ENCODE data around the gene NFE2L3.
"Not testable (repeated sequence)": the region's sequence is repeated elsewhere in the genome, so short reads cannot be mapped to it uniquely, and the experiment has no call there.

The NFE2L3 gene

DNA sequence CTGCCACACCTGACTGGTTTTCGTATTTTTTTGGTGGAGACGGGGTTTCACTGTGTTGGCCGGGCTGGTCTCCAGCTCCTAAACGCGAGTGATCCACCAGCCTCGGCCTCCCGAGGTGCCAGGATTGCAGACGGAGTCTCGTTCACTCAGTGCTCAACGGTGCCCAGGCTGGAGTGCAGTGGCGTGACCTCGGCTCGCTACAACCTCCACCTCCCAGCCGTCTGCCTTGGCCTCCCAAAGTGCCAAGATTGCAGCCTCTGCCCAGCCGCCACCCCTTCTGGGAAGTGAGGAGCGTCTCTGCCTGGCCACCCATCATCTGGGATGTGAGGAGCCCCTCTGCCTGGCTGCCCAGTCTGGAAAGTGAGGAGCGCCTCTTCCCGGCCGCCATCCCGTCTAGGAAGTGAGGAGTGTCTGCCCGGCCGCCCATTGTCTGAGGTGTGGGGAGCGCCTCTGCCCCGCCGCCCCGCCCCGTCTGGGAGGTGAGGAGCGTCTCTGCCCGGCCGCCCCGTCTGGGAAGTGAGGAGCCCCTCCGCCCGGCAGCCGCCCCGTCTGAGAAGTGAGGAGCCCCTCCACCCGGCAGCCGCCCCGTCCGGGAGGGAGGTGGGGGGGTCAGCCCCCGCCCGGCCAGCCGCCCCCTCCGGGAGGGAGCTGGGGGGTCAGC, 4.2 kb upstream of the NFE2L3 start:
- not testable (repeated sequence) for DNase-seq

GRCh38 chr7:26148307-26148700, 3.7 kb upstream of the NFE2L3 start:
- not testable (repeated sequence) for DNase-seq

DNA sequence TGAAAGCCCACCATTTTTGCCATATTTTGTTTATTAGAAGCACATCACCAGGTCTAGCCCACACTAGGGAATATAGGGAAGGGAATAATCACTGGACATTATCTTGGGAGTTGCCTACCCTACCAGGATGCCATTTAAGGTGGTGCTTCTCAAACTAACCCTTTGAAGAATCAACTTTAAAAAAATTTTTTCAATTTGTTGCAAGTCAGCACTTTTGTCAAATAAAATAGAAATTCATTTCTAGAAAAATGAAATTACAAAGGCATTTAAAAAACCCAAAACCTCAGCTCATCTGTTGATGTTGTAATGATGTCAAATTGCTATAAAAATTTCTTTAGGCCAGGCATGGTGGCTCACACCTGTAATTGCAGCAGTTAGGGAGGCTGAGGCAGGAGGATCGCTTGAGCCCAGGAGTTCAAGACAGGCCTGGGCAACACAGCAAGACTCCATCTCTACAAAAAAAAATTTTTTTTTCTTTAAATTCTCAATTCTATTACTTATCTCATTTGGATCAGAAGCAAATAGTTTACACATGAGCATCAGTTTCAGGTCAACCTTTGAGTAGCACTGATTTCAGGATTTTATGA, 2.5 kb upstream of the NFE2L3 start:
- DNase-seq: no peak

DNA sequence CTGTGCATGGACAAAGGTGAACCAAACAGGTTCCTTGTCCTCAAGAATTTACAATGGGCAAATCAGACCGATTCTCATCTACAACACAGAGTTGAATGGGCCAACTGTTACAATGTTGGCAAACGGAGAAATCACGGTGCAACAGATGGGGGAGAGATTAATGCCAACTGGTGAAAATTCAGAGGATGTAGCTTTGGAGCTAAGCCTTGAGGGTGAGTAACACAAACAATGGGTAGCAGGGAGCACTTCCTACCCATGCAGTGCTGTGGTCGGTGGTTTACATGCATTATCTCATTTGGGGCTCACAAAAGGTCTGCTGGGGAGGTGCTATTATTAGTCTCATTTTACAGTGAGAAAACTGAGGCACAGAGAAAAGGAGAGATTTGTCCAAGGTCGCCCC, 902 bp upstream of the NFE2L3 start:
- peak in 1 of 2 donors; percentile 3 for DNase-seq

DNA sequence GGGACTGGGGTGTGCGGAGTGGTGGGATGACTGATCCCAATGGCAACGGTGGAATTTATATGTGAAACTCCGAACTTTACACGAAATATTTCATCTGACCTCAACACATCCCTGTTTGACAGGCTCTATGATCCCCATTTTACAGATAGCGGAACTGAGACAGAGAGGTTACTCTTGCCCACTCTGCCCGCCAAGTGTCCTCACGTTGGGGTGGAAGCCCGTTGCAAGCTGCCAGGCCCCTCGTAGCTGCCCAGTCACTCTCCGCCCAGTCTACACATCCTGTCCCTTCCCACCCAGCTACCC, 397 bp upstream of the NFE2L3 start:
- DNase-seq: no peak

DNA sequence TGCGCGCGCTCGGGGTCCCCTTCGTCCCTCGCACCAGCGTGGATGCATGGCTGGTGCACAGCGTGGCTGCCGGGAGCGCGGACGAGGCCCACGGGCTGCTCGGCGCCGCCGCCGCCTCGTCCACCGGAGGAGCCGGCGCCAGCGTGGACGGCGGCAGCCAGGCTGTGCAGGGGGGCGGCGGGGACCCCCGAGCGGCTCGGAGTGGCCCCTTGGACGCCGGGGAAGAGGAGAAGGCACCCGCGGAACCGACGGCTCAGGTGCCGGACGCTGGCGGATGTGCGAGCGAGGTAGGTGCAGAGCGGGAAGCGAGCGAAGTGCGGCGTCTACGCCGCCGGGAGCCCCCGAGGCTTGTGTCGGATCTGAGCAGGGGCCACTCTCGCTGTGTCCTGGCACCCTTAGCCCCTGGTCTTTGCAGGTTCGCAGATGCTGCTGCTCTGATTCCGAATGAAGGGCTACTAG, 813 bp downstream of the NFE2L3 start:
- DNase-seq: not testable (repeated sequence)

DNA sequence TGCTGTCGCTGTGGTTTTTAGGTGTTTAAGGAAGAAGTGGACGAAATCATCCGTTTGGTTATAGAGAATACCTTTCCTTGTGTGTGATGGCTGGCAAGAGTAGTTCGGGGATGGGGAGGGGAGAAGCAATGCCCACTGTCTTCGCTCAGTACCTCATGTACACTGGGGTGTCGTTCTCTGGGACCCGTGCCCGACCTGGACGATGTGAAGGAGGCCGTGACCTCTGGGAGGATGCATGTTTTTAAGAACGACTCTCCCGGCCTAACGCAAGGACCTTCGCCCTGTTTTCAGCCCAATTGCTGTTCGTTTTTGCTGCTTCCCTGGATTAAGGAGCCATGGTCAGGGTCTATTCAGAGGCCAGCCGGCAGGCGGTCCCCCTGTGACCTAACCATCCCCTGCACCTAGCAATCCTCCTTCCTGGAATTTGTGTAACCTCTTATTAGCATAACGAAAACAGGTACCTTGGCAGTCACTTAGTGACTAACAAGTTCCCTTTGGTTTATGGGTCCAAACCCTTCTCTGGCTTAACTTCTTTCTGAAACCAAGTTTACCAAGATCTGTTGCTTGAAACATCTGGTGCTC, 1.3 kb downstream of the NFE2L3 start:
- DNase-seq: no peak

DNA sequence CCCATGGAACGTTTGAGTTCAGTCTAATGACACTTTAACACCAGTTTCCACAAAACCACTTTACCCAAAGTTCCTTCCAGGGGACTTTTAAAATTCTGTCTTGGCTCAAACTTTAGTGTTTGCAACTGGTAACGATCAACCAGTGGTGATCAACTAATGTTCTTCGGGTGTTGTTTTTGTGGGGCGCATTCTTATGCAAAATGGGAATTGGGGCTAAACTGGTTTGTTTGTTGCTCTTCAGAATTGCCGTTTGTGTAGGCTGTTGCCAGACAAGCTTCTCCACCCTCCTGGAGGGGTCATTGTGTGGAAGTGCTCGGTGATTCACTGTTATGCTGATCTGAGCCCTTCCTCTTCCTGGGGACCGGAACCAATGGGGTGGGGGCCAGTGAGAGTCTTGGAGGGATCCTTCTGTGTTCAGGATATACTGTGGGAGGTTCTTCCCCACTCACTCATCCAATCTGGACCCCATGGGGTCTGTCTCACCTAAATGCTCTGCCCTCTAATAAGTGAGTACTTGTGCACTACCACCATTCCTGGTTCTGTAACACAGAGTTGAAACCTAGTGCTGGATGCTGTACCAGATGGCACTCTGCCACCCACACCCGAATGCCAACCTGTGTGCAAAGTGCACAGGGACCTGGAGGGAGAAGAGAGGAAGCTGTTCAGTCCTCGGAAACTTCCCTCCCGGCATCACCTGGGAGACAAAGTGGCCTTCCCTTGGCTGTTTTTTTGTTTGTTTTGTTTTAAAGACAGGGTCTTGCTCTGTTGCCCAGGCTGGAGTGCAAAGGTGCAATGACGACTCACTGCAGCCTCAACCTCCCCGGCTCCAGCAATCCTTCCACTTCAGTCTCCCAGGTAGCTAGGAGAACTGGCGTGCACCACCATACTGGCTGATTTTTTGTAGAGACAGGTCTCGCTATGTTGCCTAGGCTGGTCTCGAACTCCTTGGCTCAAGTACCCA, 2.1 kb downstream of the NFE2L3 start:
- no peak for DNase-seq

- no peak for DNase-seq
These were observed 3.8 kb downstream of the NFE2L3 start for GRCh38 chr7:26155531-26156375.

- no peak for DNase-seq
These were observed 4.7 kb downstream of the NFE2L3 start for GRCh38 chr7:26156451-26157420.

DNA sequence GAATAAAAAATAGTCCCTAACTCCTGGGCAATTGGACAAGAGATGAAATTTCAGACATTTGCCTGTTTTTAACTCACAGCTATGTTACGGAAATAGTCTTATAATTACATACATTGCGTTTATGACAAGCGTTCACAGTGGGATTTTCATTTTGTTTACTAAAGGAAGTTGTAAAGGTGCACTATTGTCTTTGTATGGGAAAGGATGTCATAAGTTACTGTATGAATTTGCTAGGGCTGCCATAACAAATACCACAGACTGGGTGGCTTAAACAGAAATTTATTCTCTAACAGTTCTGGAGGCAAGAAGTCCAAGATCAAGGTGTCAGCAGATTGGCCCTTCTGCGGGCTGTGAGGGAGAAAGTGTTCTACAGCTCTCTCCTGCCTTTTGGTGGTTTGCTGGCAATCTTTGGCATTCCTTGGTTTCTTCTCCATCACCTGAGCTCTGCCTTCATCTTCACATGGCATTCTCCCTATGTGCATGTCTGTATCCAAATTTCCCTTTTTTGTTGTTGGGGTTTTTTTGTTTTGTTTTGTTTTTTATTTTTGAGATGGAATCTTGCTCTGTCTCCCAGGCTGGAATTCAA, 5.6 kb downstream of the NFE2L3 start:
- DNase-seq: no peak

DNA sequence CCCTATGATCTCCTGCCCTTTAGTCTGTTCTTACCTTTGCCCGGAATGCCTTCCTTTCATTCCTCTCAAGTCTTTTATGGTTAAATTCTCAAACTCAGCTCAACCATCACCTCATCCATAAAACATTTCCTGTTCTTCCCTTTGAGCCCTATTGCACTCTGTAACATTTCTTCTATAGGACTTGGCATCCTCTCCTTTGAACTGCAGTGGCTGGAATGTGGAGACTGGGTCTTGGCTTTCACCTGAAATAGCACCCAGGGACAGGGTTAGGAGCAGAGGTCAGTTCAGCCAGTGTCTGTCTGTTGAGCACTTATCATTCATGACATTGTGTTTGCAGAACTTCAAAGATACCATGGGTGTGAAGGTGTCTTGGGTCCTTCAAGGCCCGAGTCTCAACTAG, 7.2 kb downstream of the NFE2L3 start:
- DNase-seq: no peak

GRCh38 chr7:26160896-26161295, 8.9 kb downstream of the NFE2L3 start:
- no peak for DNase-seq

GRCh38 chr7:26162431-26162830, 10.4 kb downstream of the NFE2L3 start:
- DNase-seq: no peak

DNA sequence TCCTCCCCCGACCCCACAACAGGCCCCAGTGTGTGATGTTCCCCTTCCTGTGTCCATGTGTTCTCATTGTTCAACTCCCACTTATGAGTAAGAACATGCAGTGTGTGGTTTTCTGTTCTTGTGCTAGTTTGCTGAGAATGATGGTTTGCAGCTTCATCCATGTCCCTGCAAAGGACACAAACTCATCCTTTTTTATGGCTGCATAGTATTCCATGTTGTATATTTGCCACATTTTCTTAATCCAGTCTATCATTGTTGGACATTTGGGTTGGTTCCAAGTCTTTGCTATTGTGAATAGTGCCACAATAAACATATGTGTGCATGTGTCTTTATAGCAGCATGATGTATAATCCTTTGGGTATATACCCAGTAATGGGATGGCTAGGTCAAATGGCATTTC, 11.8 kb downstream of the NFE2L3 start:
- DNase-seq: not testable (repeated sequence)

DNA sequence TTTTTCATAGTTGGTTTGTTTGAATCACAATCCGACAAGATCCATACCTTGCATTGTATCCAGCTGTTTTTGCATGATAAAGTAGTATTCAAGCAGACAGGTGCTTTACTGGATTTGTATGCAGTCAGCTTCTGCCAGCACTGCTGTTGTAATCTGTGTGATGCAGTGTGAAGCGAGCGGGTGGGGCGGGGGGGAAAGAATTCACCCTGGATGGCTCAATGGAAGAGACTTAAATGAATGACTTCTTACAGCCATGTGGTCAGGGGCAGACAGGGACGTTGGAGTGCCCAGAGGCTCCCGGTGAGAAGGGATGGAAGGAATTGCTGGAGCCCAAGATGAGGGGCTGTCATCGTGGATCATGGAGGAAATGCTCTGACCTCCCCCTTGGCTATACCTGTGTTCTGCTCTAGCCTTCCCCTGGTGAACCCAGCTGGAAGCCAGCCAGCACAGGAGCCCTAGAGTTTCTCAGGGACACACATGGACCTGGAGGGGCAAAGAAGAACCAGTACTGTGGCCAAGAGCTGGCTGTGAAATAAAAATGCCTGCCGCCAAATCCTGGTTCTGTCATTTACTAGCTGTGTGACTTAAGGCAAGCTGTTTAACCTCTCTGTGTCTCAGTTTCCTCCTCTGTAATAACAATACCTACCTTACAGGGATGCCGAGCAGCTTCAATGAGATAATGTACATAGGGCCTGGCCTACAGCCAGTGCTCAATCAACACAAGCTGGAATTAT, 14.1 kb downstream of the NFE2L3 start:
- DNase-seq: no peak

DNA sequence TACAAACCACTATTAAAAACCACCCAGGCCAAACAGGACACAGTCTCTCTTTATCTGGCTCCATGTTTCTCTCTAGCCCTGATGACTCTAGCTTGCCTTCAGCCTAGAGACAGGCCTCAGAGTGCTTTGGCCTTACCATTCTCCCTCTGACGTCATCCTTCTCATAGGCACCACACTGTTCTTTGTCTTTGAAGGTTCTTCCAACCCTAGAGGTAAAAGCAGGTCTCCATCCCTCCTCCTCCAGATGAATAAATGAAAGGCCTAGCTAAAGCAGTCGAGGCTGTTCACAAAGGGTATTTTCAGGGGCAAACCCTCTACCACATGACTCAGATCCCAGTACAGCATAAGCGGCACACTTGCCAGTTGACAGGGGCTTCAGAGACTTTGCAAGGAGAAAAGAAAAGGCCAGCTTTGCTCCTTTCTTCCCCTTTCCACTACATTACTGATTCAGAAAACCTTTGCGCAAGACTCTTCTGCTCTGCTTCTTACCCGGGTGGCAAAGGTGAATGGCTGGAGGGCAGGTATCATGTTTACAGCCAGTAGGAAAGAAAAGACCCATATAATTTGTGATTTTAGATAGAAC, 14.8 kb downstream of the NFE2L3 start:
- no peak for DNase-seq

DNA sequence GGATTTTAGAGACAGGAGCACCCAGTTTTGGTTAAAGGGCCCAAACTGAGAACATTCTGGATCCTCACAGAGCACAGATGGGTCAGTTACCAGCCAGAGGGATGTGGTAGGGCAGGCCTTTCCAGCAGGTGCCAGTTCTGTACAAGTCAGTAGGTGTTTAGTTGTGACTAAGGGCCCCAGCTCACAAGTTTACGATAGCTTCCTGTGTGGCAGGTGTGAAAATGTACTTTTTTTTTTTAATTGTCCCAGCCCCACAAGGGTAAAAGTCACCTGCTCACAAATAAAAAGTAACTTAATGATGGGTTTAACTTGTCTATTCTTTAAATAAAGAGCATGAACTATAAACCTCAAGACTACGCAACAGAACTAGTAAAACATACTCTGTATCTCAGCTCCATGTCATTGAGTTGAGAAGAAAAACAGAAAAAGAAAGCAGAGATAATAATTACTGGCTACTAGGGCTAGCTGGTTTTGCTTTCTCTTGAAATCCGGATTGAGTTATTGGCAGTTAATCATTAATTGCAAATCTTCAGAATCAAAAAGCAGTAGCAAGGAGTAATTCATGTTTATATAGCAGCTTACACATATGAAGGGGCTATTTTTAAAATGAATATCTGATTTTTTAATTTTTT, 15.4 kb downstream of the NFE2L3 start:
- DNase-seq: no peak

- no peak for DNase-seq
These were observed 16.5 kb downstream of the NFE2L3 start for GRCh38 chr7:26168458-26169023.

Measured in hippocampal formation (tissue), 2 donors.